Liver (tissue), 9 donors: ENCODE measurements around the gene MST1. TPM values are rescaled to one million over a fixed set of nuclear protein-coding genes. Genes with fewer than 3 reads are reported as not detected.

Experiments used
- DNase-seq: peaks from one replicate; pipeline ENCODE4 v3.0.0-alpha.2; 2017; ENCODE audit warnings: low spot score
- H3K27ac ChIP-seq, 2 donors: one replicate each; pipeline ENCODE4 v1.7.0; 2013; ENCODE audit warnings: inconsistent platforms in 2 of 2, low read length in 2 of 2, control low read depth in 1 of 2, low read depth in 1 of 2, mild to moderate bottlenecking in 1 of 2
- H3K27me3 ChIP-seq, 4 donors: one replicate each; pipeline versions ENCODE4 v1.6.1 to v1.7.0; 2013; ENCODE audit warnings: low read length in 3 of 4, inconsistent platforms in 1 of 4, mild to moderate bottlenecking in 1 of 4, moderate library complexity in 1 of 4; ENCODE audit not compliant: control insufficient read depth in 4 of 4, insufficient read depth in 4 of 4
- H3K36me3 ChIP-seq, 4 donors: one replicate each; pipeline versions ENCODE4 v1.6.1 to v1.7.0; 2013; ENCODE audit warnings: low read length in 3 of 4, mild to moderate bottlenecking in 3 of 4, low read depth in 1 of 4, moderate library complexity in 1 of 4; ENCODE audit not compliant: control insufficient read depth in 4 of 4, insufficient read depth in 3 of 4
- H3K4me1 ChIP-seq, 4 donors: one replicate each; pipeline versions ENCODE4 v1.6.1 to v1.7.0; 2013; ENCODE audit warnings: low read length in 3 of 4, mild to moderate bottlenecking in 3 of 4, moderate library complexity in 1 of 4; ENCODE audit not compliant: control insufficient read depth in 4 of 4, insufficient read depth in 4 of 4
- H3K4me3 ChIP-seq, 3 donors: one replicate each; pipeline versions ENCODE4 v1.6.1 to v1.7.0; 2013; ENCODE audit warnings: low read length in 3 of 3, control low read depth in 1 of 3, low read depth in 1 of 3, mild to moderate bottlenecking in 1 of 3
- H3K9ac ChIP-seq, 2 donors: one replicate each; pipeline ENCODE4 v1.7.0; 2013; ENCODE audit warnings: low read length in 2 of 2, mild to moderate bottlenecking in 2 of 2, moderate library complexity in 2 of 2, control low read depth in 1 of 2, low read depth in 1 of 2
- H3K9me3 ChIP-seq, 4 donors: one replicate each; pipeline versions ENCODE4 v1.6.1 to v1.7.0; 2013; ENCODE audit warnings: low read length in 3 of 4; ENCODE audit not compliant: control insufficient read depth in 4 of 4
- ATF3 ChIP-seq: IDR thresholded peaks from 2 replicates; pipeline ENCODE4 v1.6.1; 2016; ENCODE audit warnings: antibody characterized with exemption
- CTCF ChIP-seq: fragments of 150-350 bp; IDR thresholded peaks from 2 replicates; pipeline ENCODE4 v1.5.1; 2017; ENCODE audit warnings: improper control_type of control experiment, low read depth, low read length; ENCODE audit not compliant: missing input control
- EGR1 ChIP-seq, 2 donors: IDR thresholded peaks; 2 replicates each; pipeline ENCODE4 v1.6.1; 2016 to 2018; ENCODE audit warnings: antibody characterized with exemption in 2 of 2, low read depth in 2 of 2
- FOXA1 ChIP-seq: IDR thresholded peaks from 2 replicates; pipeline ENCODE4 v1.6.1; 2016; ENCODE audit warnings: antibody characterized with exemption
- FOXA2 ChIP-seq: IDR thresholded peaks from 2 replicates; pipeline ENCODE4 v1.6.1; 2016; ENCODE audit warnings: antibody characterized with exemption
- GABPA ChIP-seq, 2 donors: IDR thresholded peaks in 1 of 2; conservative IDR thresholded peaks in 1 of 2; 2 replicates each; pipeline ENCODE4 v1.6.1; 2016; ENCODE audit warnings: antibody characterized with exemption in 2 of 2, mild to moderate bottlenecking in 1 of 2, moderate library complexity in 1 of 2
- HNF4A ChIP-seq, 2 donors: conservative IDR thresholded peaks; 2 replicates each; pipeline ENCODE4 v1.6.1; 2016; ENCODE audit warnings: antibody characterized with exemption in 2 of 2, mild to moderate bottlenecking in 2 of 2
- HNF4G ChIP-seq: IDR thresholded peaks from 2 replicates; pipeline ENCODE4 v1.6.1; 2016; ENCODE audit warnings: antibody characterized with exemption
- JUND ChIP-seq, 2 donors: IDR thresholded peaks; 2 replicates each; pipeline ENCODE4 v1.6.1; 2016; ENCODE audit warnings: antibody characterized with exemption in 2 of 2
- MAX ChIP-seq: IDR thresholded peaks from 2 replicates; pipeline ENCODE4 v1.6.1; 2016; ENCODE audit warnings: antibody characterized with exemption
- NR2F2 ChIP-seq: IDR thresholded peaks from 2 replicates; pipeline ENCODE4 v1.6.1; 2016; ENCODE audit warnings: antibody characterized with exemption
- RAD21 ChIP-seq, 2 donors: IDR thresholded peaks; 2 replicates each; pipeline ENCODE4 v1.6.1; 2016; ENCODE audit warnings: antibody characterized with exemption in 2 of 2, mild to moderate bottlenecking in 2 of 2
- REST ChIP-seq: IDR thresholded peaks from 2 replicates; pipeline ENCODE4 v1.6.1; 2016; ENCODE audit warnings: antibody characterized with exemption, mild to moderate bottlenecking
- RXRA ChIP-seq, 2 donors: IDR thresholded peaks; 2 replicates each; pipeline ENCODE4 v1.6.1; 2017 to 2018; ENCODE audit warnings: antibody characterized with exemption in 2 of 2, mild to moderate bottlenecking in 1 of 2
- SP1 ChIP-seq: IDR thresholded peaks from 2 replicates; pipeline ENCODE4 v1.6.1; 2018; ENCODE audit warnings: antibody characterized with exemption, mild to moderate bottlenecking
- TAF1 ChIP-seq: conservative IDR thresholded peaks from 2 replicates; pipeline ENCODE4 v1.6.1; 2016; ENCODE audit warnings: antibody characterized with exemption, mild to moderate bottlenecking
- YY1 ChIP-seq: IDR thresholded peaks from 2 replicates; pipeline ENCODE4 v1.6.1; 2016; ENCODE audit warnings: antibody characterized with exemption, mild to moderate bottlenecking
- ZBTB33 ChIP-seq: IDR thresholded peaks from 2 replicates; pipeline ENCODE4 v1.6.1; 2016; ENCODE audit warnings: antibody characterized with exemption
- WGBS: extraction: QIAGEN DNeasy Blood & Tissue Kit; methylation state at CpG from one replicate; pipeline ENCODE4 v1.1.7; 2013; 5-methylcytosine and 5-hydroxymethylcytosine counted together
- polyA plus RNA-seq, 2 donors: library from polyadenylated mRNA; stranded (reverse) in 1 of 2; unstranded in 1 of 2; fragments of 200-250 nt in 1 of 2; fragments of >200 nt in 1 of 2; fragmentation: Nextera tagmentation in 1 of 2; extraction: Ambion mirVana in 1 of 2; gene quantifications; one replicate each; pipeline versions ENCODE4 v1.2.1 to v1.2.3, GENCODE V29; 2013 to 2015
- total RNA-seq, 2 donors: library from RNA; depleted of rRNA; stranded (reverse); fragments of >200 nt; gene quantifications; one replicate each; pipeline ENCODE4 v1.2.3, GENCODE V29; 2014
- donor health status: healthy.
- donor health status: healthy.
- donor health status: healthy.
- donor health status: healthy.
- donor health status: healthy.

Gene MST1
- total and polyA plus RNA-seq, 4 donors = 262 to 634 (median 530) TPM

- no peak for DNase-seq
- Histone ChIP-seq H3K27me3 (no peaks in the 10 kb centered on the region), H3K36me3 (no peaks in the 10 kb centered on the region), H3K4me3 (no peak overlapping the region), H3K4me1 (peaks cover 0 to 2% (median under 1%) of the 10 kb centered on the region in 4 donors), H3K27ac (no peak overlapping the region), H3K9me3 (no peaks in the 10 kb centered on the region), H3K9ac (no peak overlapping the region)
- 73% methylated on average over 4 of the region's 4 CpGs for WGBS
- TF ChIP-seq RAD21 (IDR thresholded peaks at IDR 0.05) = no peak
- no peak for TF ChIP-seq HNF4A (conservative IDR thresholded peaks at IDR 0.05)
- TF ChIP-seq JUND (IDR thresholded peaks at IDR 0.05) = no peak
- no peak for TF ChIP-seq GABPA (IDR thresholded peaks at IDR 0.05 in 1 of 2, conservative IDR thresholded peaks at IDR 0.05 in 1 of 2)
- no peak for TF ChIP-seq CTCF
- no peak for TF ChIP-seq HNF4G
- TF ChIP-seq TAF1 = no peak
- no peak for TF ChIP-seq MAX
- TF ChIP-seq EGR1 (IDR thresholded peaks at IDR 0.05; ENCODE audit: low read depth in 2 of 2) = no peak
- no peak for TF ChIP-seq SP1
- TF ChIP-seq ZBTB33 = no peak
- TF ChIP-seq REST = no peak
- no peak for TF ChIP-seq FOXA1
- no peak for TF ChIP-seq NR2F2
Observed at GRCh38 chr3:49659756-49660155, 29.5 kb downstream of the MST1 start.

GRCh38 chr3:49658711-49659110, 30.6 kb downstream of the MST1 start:
- no peaks in the 10 kb centered on the region for H3K27me3 ChIP-seq
- no peak overlapping the region for H3K4me3 ChIP-seq
- H3K4me1 ChIP-seq = no peaks in the 10 kb centered on the region
- TF ChIP-seq JUND (IDR thresholded peaks at IDR 0.05) = no peak
- no peak for TF ChIP-seq TAF1
- TF ChIP-seq YY1 = no peak
- TF ChIP-seq GABPA (IDR thresholded peaks at IDR 0.05 in 1 of 2, conservative IDR thresholded peaks at IDR 0.05 in 1 of 2) = no peak
- no peak for TF ChIP-seq NR2F2
- TF ChIP-seq RAD21 (IDR thresholded peaks at IDR 0.05) = no peak
- TF ChIP-seq HNF4G = no peak
- TF ChIP-seq MAX = no peak
- no peak for TF ChIP-seq ZBTB33
- TF ChIP-seq FOXA2 = no peak
- TF ChIP-seq CTCF = no peak
- TF ChIP-seq RXRA (IDR thresholded peaks at IDR 0.05) = no peak
- no peak for TF ChIP-seq ATF3
- TF ChIP-seq EGR1 (IDR thresholded peaks at IDR 0.05; ENCODE audit: low read depth in 2 of 2) = no peak
- DNase-seq = no peak
- H3K27ac ChIP-seq = no peak overlapping the region
- no peak overlapping the region for H3K9ac ChIP-seq
- H3K36me3 ChIP-seq = no peaks in the 10 kb centered on the region
- 92% methylated on average over 2 of the region's 2 CpGs for WGBS
- no peaks in the 10 kb centered on the region for H3K9me3 ChIP-seq
